ENCODE data around the gene TTC39C. TPM values are rescaled to one million over a fixed set of nuclear protein-coding genes. Genes with fewer than 3 reads are reported as not detected.
"Not testable (repeated sequence)": the region's sequence is repeated elsewhere in the genome, so short reads cannot be mapped to it uniquely, and the experiment has no call there.

The TTC39C gene
- total and polyA plus RNA-seq, 3 experiments from 2014 or later, result 57.4 to 80.2 (median 59.5) TPM

GRCh38 chr18:24021505-24021904, 7.0 kb downstream of the TTC39C start:
- peaks cover 12% of the 10 kb centered on the region for H3K36me3 ChIP-seq (ENCODE audit: insufficient read depth, low read length)
- Mint-ChIP-seq H3K4me3 (peak overlapping the region; percentile 18 to 78 (median 49)), H3K9me3 (no peaks in the 10 kb centered on the region), H3K27ac (peak overlapping the region in 7 of 8 donors; percentile 47 to 95 (median 92)), H3K27me3 (no peaks in the 10 kb centered on the region), H3K36me3 (peaks cover 0 to 83% (median 12%) of the 10 kb centered on the region in 3 donors), H3K4me1 (peaks cover 97 to 99% (median 98%) of the 10 kb centered on the region in 3 donors)
- peaks cover 97% of the 10 kb centered on the region for H3K4me1 ChIP-seq (ENCODE audit: insufficient read depth, low read length)
- POLR2A ChIA-PET, result interaction anchor here (0.6 kb wide), 1 partner anchor 87 kb away, joined by 4 read pairs; no protein-coding TSS in a partner anchor
- H3K9me3 ChIP-seq (ENCODE audit: low read length), result no peaks in the 10 kb centered on the region
- CTCF ChIA-PET, result interaction anchor here (0.9 to 1.7 kb wide), 2 partner anchors 8 to 30 kb away, joined by 3 to 4 read pairs; no protein-coding TSS in a partner anchor
- H3K27ac ChIP-seq (ENCODE audit: low read depth, low read length), result no peak overlapping the region
- DNase-seq, result no peak
- H3K4me3 ChIP-seq (ENCODE audit: low read length), result no peak overlapping the region
- no peaks in the 10 kb centered on the region for H3K27me3 ChIP-seq (ENCODE audit: insufficient read depth, low read length, poor library complexity, severe bottlenecking)

GRCh38 chr18:24022161-24022560, 7.6 kb downstream of the TTC39C start:
- Mint-ChIP-seq H3K27ac (peak overlapping the region; percentile 47 to 95 (median 88)), H3K4me3 (peak overlapping the region; percentile 18 to 76 (median 46)), H3K4me1 (peaks cover 94 to 99% (median 98%) of the 10 kb centered on the region in 3 donors), H3K36me3 (peaks cover 0 to 80% (median 11%) of the 10 kb centered on the region in 3 donors), H3K9me3 (no peaks in the 10 kb centered on the region), H3K27me3 (no peaks in the 10 kb centered on the region)
- peaks cover 97% of the 10 kb centered on the region for H3K4me1 ChIP-seq (ENCODE audit: insufficient read depth, low read length)
- CTCF ChIA-PET, result interaction anchor here (1.3 to 1.7 kb wide), 2 partner anchors 9 to 103 kb away, joined by 3 to 4 read pairs; no protein-coding TSS in a partner anchor
- H3K27me3 ChIP-seq (ENCODE audit: insufficient read depth, low read length, poor library complexity, severe bottlenecking), result no peaks in the 10 kb centered on the region
- peaks cover 12% of the 10 kb centered on the region for H3K36me3 ChIP-seq (ENCODE audit: insufficient read depth, low read length)
- DNase-seq, result no peak
- no peaks in the 10 kb centered on the region for H3K9me3 ChIP-seq (ENCODE audit: low read length)
- POLR2A ChIA-PET, result no interaction called here
- no peak overlapping the region for H3K27ac ChIP-seq (ENCODE audit: low read depth, low read length)
- no peak overlapping the region for H3K4me3 ChIP-seq (ENCODE audit: low read length)

DNA sequence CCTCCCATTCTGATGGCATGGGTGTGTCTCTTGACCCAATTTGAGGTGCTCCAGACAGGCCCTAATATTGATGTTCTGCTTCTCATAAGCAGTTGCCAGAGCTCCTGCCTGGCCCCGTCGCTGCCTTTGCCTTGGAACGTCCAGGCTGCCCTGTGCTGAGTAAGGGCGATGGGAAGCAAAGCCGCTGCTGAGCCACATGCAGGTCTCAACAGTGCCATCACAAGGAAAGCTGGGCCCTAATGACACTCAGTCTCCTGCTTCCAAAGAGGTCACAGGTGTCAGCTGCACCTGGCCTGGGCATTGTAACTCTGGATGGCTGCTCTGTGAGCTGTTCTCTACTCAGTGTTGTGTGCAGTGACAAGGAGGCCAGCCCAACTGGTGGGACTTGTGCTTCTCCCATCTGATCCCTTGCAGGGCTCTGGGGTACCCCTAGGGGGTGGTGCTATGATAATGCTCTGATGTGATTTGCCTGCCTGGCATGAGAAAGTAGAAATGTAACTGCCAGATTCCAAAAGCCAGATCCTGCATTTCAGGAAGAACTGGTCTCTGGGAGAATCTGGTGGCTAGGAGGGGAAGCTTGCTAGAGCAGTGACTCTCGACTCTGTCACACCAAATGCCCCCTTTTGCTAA, 8.7 kb downstream of the TTC39C start:
- peaks cover 0 to 82% (median 9%) of the 10 kb centered on the region in 3 donors for H3K36me3 Mint-ChIP-seq
- no peaks in the 10 kb centered on the region for H3K9me3 Mint-ChIP-seq
- H3K4me3 Mint-ChIP-seq, result peak overlapping the region in 5 of 7 donors; percentile 13 to 64 (median 39)
- ChIA-PET POLR2A (no interaction called here), CTCF (interaction anchor here (1.3 kb wide), 1 partner anchor 105 kb away, joined by 3 read pairs; no protein-coding TSS in a partner anchor)
- Histone ChIP-seq H3K36me3 (ENCODE audit: insufficient read depth, low read length) (peaks cover 12% of the 10 kb centered on the region), H3K27ac (ENCODE audit: low read depth, low read length) (no peak overlapping the region), H3K4me1 (ENCODE audit: insufficient read depth, low read length) (peaks cover 88% of the 10 kb centered on the region), H3K4me3 (ENCODE audit: low read length) (no peak overlapping the region), H3K9me3 (ENCODE audit: low read length) (no peaks in the 10 kb centered on the region), H3K27me3 (ENCODE audit: insufficient read depth, low read length, poor library complexity, severe bottlenecking) (no peaks in the 10 kb centered on the region)
- DNase-seq, result no peak
- H3K4me1 Mint-ChIP-seq, result peaks cover 94 to 99% (median 98%) of the 10 kb centered on the region in 3 donors
- no peaks in the 10 kb centered on the region for H3K27me3 Mint-ChIP-seq
- peak overlapping the region; percentile 34 to 94 (median 58) for H3K27ac Mint-ChIP-seq

DNA sequence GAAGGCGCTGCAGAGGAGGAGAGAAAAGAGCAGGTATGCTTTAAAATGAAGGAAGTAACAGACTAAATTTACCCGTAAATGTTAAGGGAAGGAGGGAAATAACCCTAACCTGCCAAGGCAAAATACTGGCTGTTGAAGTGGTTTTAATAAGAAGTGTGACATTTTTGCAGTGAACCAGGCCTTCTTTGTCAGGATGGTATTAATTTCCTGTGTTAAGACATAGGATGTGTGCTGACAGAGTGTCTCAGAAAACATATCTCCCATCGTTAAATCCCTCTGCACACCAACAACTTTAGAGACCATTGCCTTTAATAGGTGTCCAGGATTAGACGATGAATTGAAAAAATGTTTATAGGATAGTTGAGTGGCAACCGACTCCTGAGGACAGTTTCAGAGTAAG, 9.9 kb downstream of the TTC39C start:
- peaks cover 0 to 77% (median 9%) of the 10 kb centered on the region in 3 donors for H3K36me3 Mint-ChIP-seq

GRCh38 chr18:24026457-24026856, 11.9 kb downstream of the TTC39C start:
- Mint-ChIP-seq H3K4me1 (peaks cover 85 to 95% (median 93%) of the 10 kb centered on the region in 3 donors), H3K4me3 (peak overlapping the region in 5 of 7 donors; percentile 2 to 66 (median 26)), H3K9me3 (no peaks in the 10 kb centered on the region), H3K27ac (peak overlapping the region in 7 of 8 donors; percentile 19 to 91 (median 74)), H3K36me3 (peaks cover 0 to 73% (median 7%) of the 10 kb centered on the region in 3 donors), H3K27me3 (no peaks in the 10 kb centered on the region)
- no peak for DNase-seq
- POLR2A ChIA-PET, result no interaction called here
- H3K4me1 ChIP-seq (ENCODE audit: insufficient read depth, low read length), result peaks cover 66% of the 10 kb centered on the region
- no peaks in the 10 kb centered on the region for H3K9me3 ChIP-seq (ENCODE audit: low read length)
- H3K27me3 ChIP-seq (ENCODE audit: insufficient read depth, low read length, poor library complexity, severe bottlenecking), result no peaks in the 10 kb centered on the region
- no peak overlapping the region for H3K27ac ChIP-seq (ENCODE audit: low read depth, low read length)
- peaks cover 12% of the 10 kb centered on the region for H3K36me3 ChIP-seq (ENCODE audit: insufficient read depth, low read length)
- H3K4me3 ChIP-seq (ENCODE audit: low read length), result no peak overlapping the region
- CTCF ChIA-PET, result interaction anchor here (0.8 to 1.1 kb wide), 2 partner anchors 11 to 25 kb away, joined by 3 read pairs; no protein-coding TSS in a partner anchor

More for the DNA sequence above, 9.9 kb downstream of the TTC39C start:
- no peak for DNase-seq
- H3K27me3 ChIP-seq (ENCODE audit: insufficient read depth, low read length, poor library complexity, severe bottlenecking), result no peaks in the 10 kb centered on the region
- H3K27ac Mint-ChIP-seq, result peak overlapping the region; percentile 26 to 87 (median 76)
- H3K9me3 ChIP-seq (ENCODE audit: low read length), result no peaks in the 10 kb centered on the region
- POLR2A ChIA-PET, result no interaction called here
- no peaks in the 10 kb centered on the region for H3K9me3 Mint-ChIP-seq
- H3K4me1 Mint-ChIP-seq, result peaks cover 89 to 98% (median 97%) of the 10 kb centered on the region in 3 donors
- peak overlapping the region in 6 of 7 donors; percentile 17 to 74 (median 62) for H3K4me3 Mint-ChIP-seq
- no peak overlapping the region for H3K4me3 ChIP-seq (ENCODE audit: low read length)
- no peak overlapping the region for H3K27ac ChIP-seq (ENCODE audit: low read depth, low read length)
- H3K27me3 Mint-ChIP-seq, result no peaks in the 10 kb centered on the region
- H3K36me3 ChIP-seq (ENCODE audit: insufficient read depth, low read length), result peaks cover 12% of the 10 kb centered on the region
- peaks cover 77% of the 10 kb centered on the region for H3K4me1 ChIP-seq (ENCODE audit: insufficient read depth, low read length)
- CTCF ChIA-PET, result no interaction called here

DNA sequence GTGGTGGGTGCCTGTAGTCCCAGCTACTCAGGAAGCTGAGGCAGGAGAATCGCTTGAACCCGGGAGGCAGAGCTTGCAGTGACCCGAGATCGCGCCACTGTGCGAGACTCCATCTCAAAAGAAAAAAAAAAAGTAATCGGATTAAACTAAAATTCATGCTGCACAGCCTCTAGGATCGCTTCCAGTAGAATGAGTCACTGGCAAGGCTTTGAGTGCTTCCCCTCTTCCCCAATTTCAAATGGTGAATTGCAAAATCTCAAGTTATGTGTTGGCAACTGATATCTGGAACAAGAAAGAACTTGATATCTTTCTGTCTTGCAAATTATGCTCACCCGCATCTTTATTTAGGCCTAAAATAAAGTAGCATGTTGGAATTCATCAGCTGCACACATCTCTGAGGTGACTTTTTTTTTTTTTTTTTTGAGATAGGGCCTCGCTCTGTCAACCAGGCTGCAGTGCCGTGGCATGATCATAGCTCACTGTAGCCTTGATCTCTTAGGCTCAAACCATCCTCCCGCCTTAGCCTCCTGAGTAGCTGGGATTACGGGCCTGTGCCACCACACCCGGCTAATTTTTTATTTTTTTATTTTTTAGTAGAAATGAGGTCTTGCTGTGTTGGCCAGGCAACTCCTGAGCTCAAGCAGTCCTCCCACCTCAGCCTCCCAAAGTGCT, 12.7 kb downstream of the TTC39C start:
- Histone ChIP-seq H3K4me3 (ENCODE audit: low read length) (no peak overlapping the region), H3K4me1 (ENCODE audit: insufficient read depth, low read length) (peaks cover 63% of the 10 kb centered on the region), H3K9me3 (ENCODE audit: low read length) (no peaks in the 10 kb centered on the region), H3K36me3 (ENCODE audit: insufficient read depth, low read length) (peaks cover 12% of the 10 kb centered on the region), H3K27ac (ENCODE audit: low read depth, low read length) (no peak overlapping the region), H3K27me3 (ENCODE audit: insufficient read depth, low read length, poor library complexity, severe bottlenecking) (no peaks in the 10 kb centered on the region)
- ChIA-PET POLR2A (interaction anchor here (1.7 kb wide), 1 partner anchor 12 kb away, joined by 6 read pairs; no protein-coding TSS in a partner anchor), CTCF (interaction anchor here (0.6 to 1.8 kb wide), 4 partner anchors 17 to 91 kb away, joined by 3 to 4 read pairs (median 3); no protein-coding TSS in a partner anchor)
- no peak for DNase-seq
- Mint-ChIP-seq H3K27me3 (no peaks in the 10 kb centered on the region), H3K9me3 (no peaks in the 10 kb centered on the region), H3K27ac (peak overlapping the region in 5 of 8 donors; percentile 5 to 74 (median 44)), H3K4me1 (peaks cover 85 to 95% (median 93%) of the 10 kb centered on the region in 3 donors), H3K36me3 (peaks cover 0 to 73% (median 7%) of the 10 kb centered on the region in 3 donors), H3K4me3 (peak overlapping the region in 2 of 7 donors; percentile 26 to 33)

DNA sequence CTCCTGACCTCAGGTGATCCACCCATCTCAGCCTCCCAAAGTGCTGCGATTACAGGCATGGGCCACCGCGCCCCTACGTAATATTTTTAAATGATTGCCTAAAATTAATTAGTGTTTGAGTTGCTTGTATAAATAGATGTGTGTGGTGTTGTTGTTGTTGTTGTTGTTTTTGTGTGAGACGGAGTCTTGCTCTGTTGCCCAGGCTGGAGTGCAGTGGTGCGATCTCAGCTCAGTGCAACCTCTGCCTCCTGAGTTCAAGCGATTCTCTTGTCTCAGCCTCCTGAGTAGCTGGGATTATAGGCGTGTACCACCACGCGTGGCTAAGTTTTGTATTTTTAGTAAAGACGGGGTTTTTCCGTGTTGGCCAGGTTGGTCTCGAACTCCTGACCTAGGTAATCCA, 14.4 kb downstream of the TTC39C start:
- DNase-seq; H3K27me3 Mint-ChIP-seq; H3K27me3 ChIP-seq (ENCODE audit: insufficient read depth, low read length, poor library complexity, severe bottlenecking); POLR2A ChIA-PET; H3K9me3 ChIP-seq (ENCODE audit: low read length); H3K27ac ChIP-seq (ENCODE audit: low read depth, low read length); H3K9me3 Mint-ChIP-seq; H3K4me3 ChIP-seq (ENCODE audit: low read length); H3K36me3 ChIP-seq (ENCODE audit: insufficient read depth, low read length): not testable (repeated sequence)
- H3K27ac Mint-ChIP-seq, result peak overlapping the region in 7 of 8 donors; percentile 12 to 68 (median 43)
- CTCF ChIA-PET, result interaction anchor here (1.4 to 1.8 kb wide), 3 partner anchors 18 to 89 kb away, joined by 3 to 4 read pairs (median 4); no protein-coding TSS in a partner anchor
- H3K4me1 Mint-ChIP-seq, result peaks cover 80 to 96% (median 93%) of the 10 kb centered on the region in 3 donors
- peaks cover 0 to 68% (median 9%) of the 10 kb centered on the region in 3 donors for H3K36me3 Mint-ChIP-seq
- H3K4me1 ChIP-seq (ENCODE audit: insufficient read depth, low read length), result peaks cover 64% of the 10 kb centered on the region
- H3K4me3 Mint-ChIP-seq, result peak overlapping the region in 3 of 7 donors; percentile 3 to 30 (median 8)
